Measurements from ENCODE around the gene GRK2. TPM values are rescaled to one million over a fixed set of nuclear protein-coding genes. Genes with fewer than 3 reads are reported as not detected.
A peak's percentile ranks its signal among the peaks of the same experiment; 100 is the strongest.

The GRK2 gene
- total RNA-seq, 1 donor, result 21.5 TPM

GRCh38 chr11:67247946-67248550, 18.2 kb upstream of the GRK2 start:
- H3K4me3 ChIP-seq (ENCODE audit: low read depth, low read length), result no peak overlapping the region
- DNase-seq (ENCODE audit: low read depth), result no peak
- TF ChIP-seq CTCF (IDR thresholded peaks at IDR 0.05; ENCODE audit: insufficient read depth, low read length), result no peak

- TF ChIP-seq CTCF (IDR thresholded peaks at IDR 0.05; ENCODE audit: insufficient read depth, low read length), result no peak
- no peak overlapping the region for H3K4me3 ChIP-seq (ENCODE audit: low read depth, low read length)
- DNase-seq (ENCODE audit: low read depth), result no peak
Observed at GRCh38 chr11:67248653-67249052, 17.6 kb upstream of the GRK2 start.

- DNase-seq (ENCODE audit: low read depth), result no peak
- H3K4me3 ChIP-seq (ENCODE audit: low read depth, low read length), result no peak overlapping the region
- TF ChIP-seq CTCF (IDR thresholded peaks at IDR 0.05; ENCODE audit: insufficient read depth, low read length), result no peak
Observed at GRCh38 chr11:67250059-67251043, 15.9 kb upstream of the GRK2 start.

- no peak overlapping the region for H3K4me3 ChIP-seq (ENCODE audit: low read depth, low read length)
- DNase-seq (ENCODE audit: low read depth), result no peak
- TF ChIP-seq CTCF (IDR thresholded peaks at IDR 0.05; ENCODE audit: insufficient read depth, low read length), result no peak
Observed at GRCh38 chr11:67251841-67252240, 14.4 kb upstream of the GRK2 start.

- H3K4me3 ChIP-seq (ENCODE audit: low read depth, low read length), result no peak overlapping the region
- peak; percentile 33 for DNase-seq (ENCODE audit: low read depth)
- TF ChIP-seq CTCF (IDR thresholded peaks at IDR 0.05; ENCODE audit: insufficient read depth, low read length), result peak; percentile 23
Observed at GRCh38 chr11:67252831-67253239, 13.4 kb upstream of the GRK2 start.

- H3K4me3 ChIP-seq (ENCODE audit: low read depth, low read length), result no peak overlapping the region
- no peak for TF ChIP-seq CTCF (IDR thresholded peaks at IDR 0.05; ENCODE audit: insufficient read depth, low read length)
- DNase-seq (ENCODE audit: low read depth), result no peak
Observed at GRCh38 chr11:67253872-67254624, 12.2 kb upstream of the GRK2 start.
